ENCODE measurements around the gene TCF7L1. TPM values are rescaled to one million over a fixed set of nuclear protein-coding genes. Genes with fewer than 3 reads are reported as not detected.
A peak's percentile ranks its signal among the peaks of the same experiment; 100 is the strongest.

Gene TCF7L1
- total and polyA plus RNA-seq, 2 donors (not counting 3 experiments of a cell fraction or from before 2014, with no cell fraction given): 9.6 to 17.4 TPM

GRCh38 chr2:85133751-85134254, 611 bp downstream of the TCF7L1 start:
- Histone ChIP-seq H3K4me3 (replicated peaks in 1 of 3; ENCODE audit: insufficient read depth in 1 of 3, low read depth in 1 of 3, low read length in 3 of 3) (peak overlapping the region; percentile 74 to 95 (median 79)), H2AFZ (ENCODE audit: low read depth, low read length) (peak overlapping the region; percentile 96), H3K4me2 (ENCODE audit: insufficient read depth, low read length) (peak overlapping the region; percentile 90), H3K36me3 (ENCODE audit: control insufficient read depth in 2 of 2, extremely low read depth in 1 of 2, insufficient read depth in 2 of 2, low read length in 2 of 2) (no peaks in the 10 kb centered on the region), H3K4me1 (ENCODE audit: control insufficient read depth, extremely low read depth, insufficient read depth, low read length) (peaks cover 13% of the 10 kb centered on the region), H4K20me1 (replicated peaks; ENCODE audit: control insufficient read depth, extremely low read depth, insufficient read depth, low read length) (no peaks in the 10 kb centered on the region), H3K27ac (ENCODE audit: insufficient read depth, low read depth, low read length) (no peak overlapping the region), H3K79me2 (ENCODE audit: control insufficient read depth, insufficient read depth, low read length) (peaks cover 2% of the 10 kb centered on the region), H3K9me1 (replicated peaks; ENCODE audit: control insufficient read depth, extremely low read depth, insufficient read depth, low read length) (no peaks in the 10 kb centered on the region), H3K27me3 (ENCODE audit: control insufficient read depth in 2 of 2, insufficient read depth in 2 of 2, low read length in 2 of 2) (peaks cover 3 to 6% of the 10 kb centered on the region in 2 experiments), H3K9me3 (replicated peaks; ENCODE audit: control insufficient read depth, insufficient read depth, low read length) (no peaks in the 10 kb centered on the region), H3K9ac (replicated peaks; ENCODE audit: extremely low read depth, insufficient read depth, low read length) (peak overlapping the region; percentile 57)
- TF ChIP-seq MAX (IDR thresholded peaks at IDR 0.05; ENCODE audit: insufficient read depth, insufficient read length) (no peak), EZH2 (IDR thresholded peaks at IDR 0.05; ENCODE audit: borderline replicate concordance, low read depth, low read length, severe bottlenecking) (peak; percentile 37), FOS (IDR thresholded peaks at IDR 0.05; ENCODE audit: borderline replicate concordance, insufficient read depth, low read length) (no peak), JUN (IDR thresholded peaks at IDR 0.05; ENCODE audit: borderline replicate concordance, insufficient read depth, insufficient read length, low read depth) (no peak), MYC (IDR thresholded peaks at IDR 0.05; ENCODE audit: low read depth, low read length) (no peak), CTCF (IDR thresholded peaks at IDR 0.05; ENCODE audit: extremely low read depth in 1 of 2, insufficient read depth in 1 of 2, low read depth in 1 of 2, low read length in 2 of 2) (no peak), POLR2AphosphoS5 (IDR thresholded peaks at IDR 0.05; ENCODE audit: insufficient read depth, low read depth, low read length) (no peak), POLR2A (IDR thresholded peaks at IDR 0.05; ENCODE audit: low read depth, low read length) (no peak), GATA2 (IDR thresholded peaks at IDR 0.05; ENCODE audit: insufficient read depth, insufficient read length, low read depth, low read length) (no peak)
- BruUV-seq (replicated peaks): no TSS peak
- ChIA-PET POLR2A (no interaction called here), CTCF (interaction anchor here (0.6 to 5.8 kb wide), 22 partner anchors 8 to 165 kb away, joined by 3 to 139 read pairs (median 8); no protein-coding TSS in a partner anchor)
- intact Hi-C loops (cut with micrococcal nuclease): loop anchor here (1.0 to 2.0 kb wide), 5 partner anchors 45 to 166 kb away; no protein-coding TSS in a partner anchor
- DNase-seq (ENCODE audit: low read depth, low spot score) (peak; percentile 45), FAIRE-seq (no peak)
- dilution Hi-C loops (cut with MboI; ENCODE audit: extremely low pct_ligation_motif_present, low sequenced_read_pairs): no loop called here

All from endothelial cell of umbilical vein (primary cell).